ENCODE measurements around the gene LIMS2.

DNA sequence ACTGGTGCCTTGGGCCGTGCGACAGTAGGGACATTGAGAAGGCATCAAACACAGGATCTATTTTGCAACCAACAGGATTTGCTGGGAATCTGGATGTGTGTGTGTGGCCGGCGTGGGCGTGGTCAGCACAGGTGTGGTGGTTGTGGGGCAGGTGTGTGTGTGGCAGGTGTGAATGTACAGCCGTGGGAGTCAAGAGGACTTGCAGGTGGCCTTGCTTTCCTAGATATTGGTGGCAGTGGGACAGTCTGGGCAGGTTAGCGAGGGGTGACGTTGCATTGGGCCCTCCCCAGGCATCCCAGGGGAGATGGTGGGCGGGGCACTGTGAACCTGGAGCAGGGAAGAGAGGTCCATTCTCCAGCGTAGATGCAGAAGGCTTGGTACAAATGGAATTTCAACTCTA is 3.2 kb upstream of the LIMS2 start:
- no peak for TF ChIP-seq POLR2A (IDR thresholded peaks at IDR 0.05)
- TF ChIP-seq, protein P1, sequence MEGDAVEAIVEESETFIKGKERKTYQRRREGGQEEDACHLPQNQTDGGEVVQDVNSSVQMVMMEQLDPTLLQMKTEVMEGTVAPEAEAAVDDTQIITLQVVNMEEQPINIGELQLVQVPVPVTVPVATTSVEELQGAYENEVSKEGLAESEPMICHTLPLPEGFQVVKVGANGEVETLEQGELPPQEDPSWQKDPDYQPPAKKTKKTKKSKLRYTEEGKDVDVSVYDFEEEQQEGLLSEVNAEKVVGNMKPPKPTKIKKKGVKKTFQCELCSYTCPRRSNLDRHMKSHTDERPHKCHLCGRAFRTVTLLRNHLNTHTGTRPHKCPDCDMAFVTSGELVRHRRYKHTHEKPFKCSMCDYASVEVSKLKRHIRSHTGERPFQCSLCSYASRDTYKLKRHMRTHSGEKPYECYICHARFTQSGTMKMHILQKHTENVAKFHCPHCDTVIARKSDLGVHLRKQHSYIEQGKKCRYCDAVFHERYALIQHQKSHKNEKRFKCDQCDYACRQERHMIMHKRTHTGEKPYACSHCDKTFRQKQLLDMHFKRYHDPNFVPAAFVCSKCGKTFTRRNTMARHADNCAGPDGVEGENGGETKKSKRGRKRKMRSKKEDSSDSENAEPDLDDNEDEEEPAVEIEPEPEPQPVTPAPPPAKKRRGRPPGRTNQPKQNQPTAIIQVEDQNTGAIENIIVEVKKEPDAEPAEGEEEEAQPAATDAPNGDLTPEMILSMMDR (IDR thresholded peaks at IDR 0.05 in 4 of 5, conservative IDR thresholded peaks at IDR 0.05 in 1 of 5) = no peak

Data from gastrocnemius medialis (tissue), 4 donors.